Lung (tissue), 12 donors: ENCODE measurements around the gene FOXA3. TPM values are rescaled to one million over a fixed set of nuclear protein-coding genes. Genes with fewer than 3 reads are reported as not detected.

ENCODE experiments used
- ATAC-seq: fragments of 200-7000 bp; cut with Tn5 transposase; one replicate; pipeline ENCODE4 v1.9.1; 2020; ENCODE audit warnings: moderate number of reproducible peaks; ENCODE audit not compliant: insufficient read depth, low FRiP score
- DNase-seq, 3 donors: peaks; one replicate each; pipeline ENCODE4 v3.0.0-alpha.2; 2013 to 2017
- H3K27ac ChIP-seq, 2 donors: one replicate each; pipeline ENCODE4 v1.5.1; 2013; ENCODE audit warnings: mild to moderate bottlenecking in 2 of 2, moderate library complexity in 2 of 2, control low read depth in 1 of 2, inconsistent platforms in 1 of 2, low read depth in 1 of 2, low read length in 1 of 2
- H3K27me3 ChIP-seq, 3 donors: one replicate each; pipeline ENCODE4 v1.5.1; 2013; ENCODE audit warnings: low read length in 2 of 3; ENCODE audit not compliant: control insufficient read depth in 3 of 3, insufficient read depth in 3 of 3
- H3K36me3 ChIP-seq, 4 donors: one replicate each; pipeline ENCODE4 v1.5.1; 2013; ENCODE audit warnings: low read length in 4 of 4, mild to moderate bottlenecking in 1 of 4, moderate library complexity in 1 of 4; ENCODE audit not compliant: control insufficient read depth in 4 of 4, insufficient read depth in 4 of 4
- H3K4me1 ChIP-seq, 5 donors: one replicate each; pipeline ENCODE4 v1.5.1; 2013; ENCODE audit warnings: low read length in 5 of 5, mild to moderate bottlenecking in 2 of 5, moderate library complexity in 1 of 5; ENCODE audit not compliant: control insufficient read depth in 5 of 5, insufficient read depth in 5 of 5
- H3K4me3 ChIP-seq: one replicate; pipeline ENCODE4 v1.5.1; 2013; ENCODE audit warnings: mild to moderate bottlenecking, control low read depth, moderate library complexity
- H3K9ac ChIP-seq, 2 donors: one replicate each; pipeline ENCODE4 v1.5.1; 2013; ENCODE audit warnings: low read length in 2 of 2, control low read depth in 1 of 2; ENCODE audit not compliant: insufficient read depth in 1 of 2
- H3K9me3 ChIP-seq, 4 donors: one replicate each; pipeline ENCODE4 v1.5.1; 2013; ENCODE audit warnings: low read length in 3 of 4, mild to moderate bottlenecking in 1 of 4, moderate library complexity in 1 of 4; ENCODE audit not compliant: control insufficient read depth in 4 of 4, insufficient read depth in 3 of 4
- WGBS, 2 donors: extraction: QIAGEN DNeasy Blood & Tissue Kit; methylation state at CpG; one replicate each; pipeline ENCODE4 v1.1.7; 2013; 5-methylcytosine and 5-hydroxymethylcytosine counted together
- polyA plus RNA-seq, 2 donors: library from polyadenylated mRNA; stranded (reverse); fragments of 200-250 nt; gene quantifications; one replicate each; pipeline ENCODE4 v1.2.1, GENCODE V29; 2013
- total RNA-seq, 2 donors: library from RNA; depleted of rRNA in 1 of 2; stranded (reverse); fragments of >200 nt in 1 of 2; gene quantifications; one replicate each; pipeline ENCODE4 v1.2.1, GENCODE V29; 2014 to 2021
- TF ChIP-seq, protein P1 (sequence below): IDR thresholded peaks from 2 replicates; pipeline ENCODE4 v1.5.1; 2012; ENCODE audit warnings: mild to moderate bottlenecking; ENCODE audit errors: control extremely low read depth, extremely low read depth
- donor health status: control.
- donor health status: control.
- donor health status: Bipolar disorder and iron deficiency.
- donor health status: healthy.
- donor health status: DM: yes; HTN: yes; CAD: no.

Gene FOXA3
- total and polyA plus RNA-seq, 4 donors, result 0.43 to 0.68 (median 0.51) TPM

DNA sequence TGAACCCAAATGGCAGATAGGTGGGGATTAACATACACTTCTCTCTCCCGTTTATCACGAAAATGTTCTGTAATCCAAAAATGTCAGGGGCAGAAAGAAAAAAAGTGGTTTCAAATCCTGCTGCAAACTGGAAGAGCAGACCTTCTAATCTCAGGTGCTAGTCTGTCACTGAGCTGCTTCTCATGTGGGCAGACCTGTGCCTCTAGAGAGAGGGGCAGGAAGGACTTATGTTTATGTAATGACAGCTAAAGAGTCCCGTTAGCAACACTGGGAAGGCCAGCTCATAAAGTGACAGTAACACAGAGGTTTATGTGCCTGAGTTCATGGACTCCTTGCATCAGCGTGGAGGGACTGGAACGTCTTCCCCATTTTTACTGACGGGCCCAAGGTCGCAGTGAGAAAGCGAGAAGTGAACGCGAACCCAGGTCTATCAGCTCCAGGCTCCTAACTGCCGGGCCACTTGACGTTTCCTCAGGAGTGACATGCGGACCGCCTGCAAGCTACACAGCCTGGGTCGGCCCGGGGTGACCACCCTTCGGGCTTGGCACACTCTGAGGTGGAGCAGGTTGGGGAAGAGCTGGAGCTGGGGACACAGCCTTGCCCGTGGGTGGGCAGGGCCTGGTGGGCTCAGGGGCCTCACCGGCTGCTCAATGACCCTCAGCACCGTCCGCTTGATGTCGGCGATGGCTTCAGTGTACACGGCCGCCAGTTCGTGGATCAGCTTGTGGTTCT lies 39.4 kb upstream of the FOXA3 start:
- Histone ChIP-seq H3K27me3 (no peaks in the 10 kb centered on the region), H3K27ac (no peak overlapping the region), H3K4me1 (no peaks in the 10 kb centered on the region), H3K9ac (no peak overlapping the region), H3K9me3 (no peaks in the 10 kb centered on the region), H3K4me3 (no peak overlapping the region), H3K36me3 (peaks cover 26 to 87% (median 35%) of the 10 kb centered on the region in 4 donors)
- ATAC-seq, result no peak
- TF ChIP-seq, protein P1, sequence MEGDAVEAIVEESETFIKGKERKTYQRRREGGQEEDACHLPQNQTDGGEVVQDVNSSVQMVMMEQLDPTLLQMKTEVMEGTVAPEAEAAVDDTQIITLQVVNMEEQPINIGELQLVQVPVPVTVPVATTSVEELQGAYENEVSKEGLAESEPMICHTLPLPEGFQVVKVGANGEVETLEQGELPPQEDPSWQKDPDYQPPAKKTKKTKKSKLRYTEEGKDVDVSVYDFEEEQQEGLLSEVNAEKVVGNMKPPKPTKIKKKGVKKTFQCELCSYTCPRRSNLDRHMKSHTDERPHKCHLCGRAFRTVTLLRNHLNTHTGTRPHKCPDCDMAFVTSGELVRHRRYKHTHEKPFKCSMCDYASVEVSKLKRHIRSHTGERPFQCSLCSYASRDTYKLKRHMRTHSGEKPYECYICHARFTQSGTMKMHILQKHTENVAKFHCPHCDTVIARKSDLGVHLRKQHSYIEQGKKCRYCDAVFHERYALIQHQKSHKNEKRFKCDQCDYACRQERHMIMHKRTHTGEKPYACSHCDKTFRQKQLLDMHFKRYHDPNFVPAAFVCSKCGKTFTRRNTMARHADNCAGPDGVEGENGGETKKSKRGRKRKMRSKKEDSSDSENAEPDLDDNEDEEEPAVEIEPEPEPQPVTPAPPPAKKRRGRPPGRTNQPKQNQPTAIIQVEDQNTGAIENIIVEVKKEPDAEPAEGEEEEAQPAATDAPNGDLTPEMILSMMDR, result no peak
- no peak for DNase-seq
- WGBS, 2 donors, result 88 to 90% methylated on average over 26 of the region's 26 CpGs

DNA sequence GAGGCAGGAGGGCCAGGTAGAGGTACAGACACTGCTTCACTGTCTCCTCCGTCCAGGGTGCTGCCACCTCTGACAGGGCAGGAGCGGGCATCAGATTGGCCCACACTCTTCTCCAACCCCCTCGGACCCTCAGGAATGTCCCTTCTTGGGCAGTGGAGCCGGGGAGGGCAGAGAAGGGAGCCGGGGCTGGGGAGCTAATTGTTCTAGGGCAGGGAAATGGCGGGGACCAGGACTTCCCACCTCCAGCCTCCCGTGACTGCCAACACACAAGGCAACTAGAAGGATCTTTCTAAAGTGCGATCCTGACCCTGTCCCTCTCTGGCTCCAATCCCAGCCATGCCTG lies 38.9 kb upstream of the FOXA3 start:
- DNase-seq (no peak), ATAC-seq (no peak)
- Histone ChIP-seq H3K27ac (no peak overlapping the region), H3K4me1 (no peaks in the 10 kb centered on the region), H3K36me3 (peaks cover 22 to 90% (median 39%) of the 10 kb centered on the region in 4 donors), H3K27me3 (no peaks in the 10 kb centered on the region), H3K4me3 (no peak overlapping the region), H3K9me3 (no peaks in the 10 kb centered on the region), H3K9ac (no peak overlapping the region)
- 95 to 98% methylated on average over 8 of the region's 8 CpGs for WGBS, 2 donors
- TF ChIP-seq, protein P1, result no peak

DNA sequence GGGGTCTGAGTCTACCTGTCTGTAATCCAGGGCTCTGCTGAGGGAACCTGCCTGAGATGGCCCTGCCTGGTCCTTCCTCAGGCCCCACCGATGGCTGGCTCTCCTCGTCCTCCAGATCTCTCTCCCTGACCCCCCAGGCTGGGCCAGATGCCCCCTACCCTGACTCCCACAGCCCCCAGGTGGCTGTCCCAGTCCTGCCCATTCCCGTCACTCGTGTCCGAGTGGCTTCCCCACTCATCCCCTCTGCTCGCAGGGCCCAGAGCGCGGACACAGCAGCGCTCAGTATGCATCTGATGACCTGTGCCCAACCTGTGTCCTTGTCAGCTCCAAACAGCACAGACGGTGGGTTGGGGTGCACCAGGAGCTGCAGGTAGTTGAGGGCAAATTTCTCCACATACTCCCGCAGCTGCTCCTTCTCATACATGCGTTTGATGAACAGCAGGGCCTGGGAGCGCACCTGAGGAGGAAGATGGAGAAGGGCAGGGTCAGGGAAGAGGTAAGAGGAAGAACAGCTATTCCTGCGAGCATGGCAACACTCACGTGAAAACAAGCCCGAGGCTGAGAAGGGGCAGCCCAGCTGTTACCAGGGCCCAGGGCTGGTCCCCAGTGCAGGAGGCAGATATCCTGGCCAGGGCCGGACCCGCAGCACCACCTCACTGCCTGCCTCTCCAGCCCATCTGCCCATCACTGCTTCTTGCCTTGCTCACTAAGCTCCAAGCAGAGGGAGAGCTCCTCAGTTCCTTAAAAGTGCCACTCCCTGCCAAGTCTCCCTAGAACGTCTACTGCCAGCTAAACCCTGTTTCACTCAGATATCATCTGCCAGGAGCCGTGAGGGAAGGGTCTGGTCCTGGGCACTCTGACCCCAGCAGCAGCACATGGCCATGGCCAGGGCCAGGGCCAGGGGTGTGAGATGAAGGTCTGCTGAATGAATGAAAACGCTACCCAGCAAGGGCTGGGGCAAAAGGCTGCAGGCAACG lies 37.9 kb upstream of the FOXA3 start:
- Histone ChIP-seq H3K27me3 (no peaks in the 10 kb centered on the region), H3K9ac (no peak overlapping the region), H3K4me1 (no peaks in the 10 kb centered on the region), H3K9me3 (no peaks in the 10 kb centered on the region), H3K4me3 (no peak overlapping the region), H3K36me3 (peaks cover 15 to 85% (median 41%) of the 10 kb centered on the region in 4 donors), H3K27ac (no peak overlapping the region)
- WGBS, 2 donors, result 84 to 86% methylated on average over 21 to 22 of the region's 22 CpGs
- ATAC-seq, result no peak
- no peak for DNase-seq
- TF ChIP-seq, protein P1, result no peak
